Retinal pigment epithelial cell (primary cell): ENCODE measurements around the gene C12orf76.
A peak's percentile ranks its signal among the peaks of the same experiment; 100 is the strongest.

Source experiments
- DNase-seq: peaks from one replicate; pipeline ENCODE4 v3.0.0-alpha.2; 2010; ENCODE audit warnings: low read depth
- H3K4me3 ChIP-seq: 2 replicates; pipeline ENCODE4 v1.5.1; 2011; ENCODE audit warnings: mild to moderate bottlenecking, low read length, control low read depth, moderate library complexity
- TF ChIP-seq, protein P1 (sequence below): conservative IDR thresholded peaks from 2 replicates; pipeline ENCODE4 v1.5.1; 2011; ENCODE audit warnings: low read depth, low read length, control low read depth, inconsistent platforms

Gene C12orf76

DNA sequence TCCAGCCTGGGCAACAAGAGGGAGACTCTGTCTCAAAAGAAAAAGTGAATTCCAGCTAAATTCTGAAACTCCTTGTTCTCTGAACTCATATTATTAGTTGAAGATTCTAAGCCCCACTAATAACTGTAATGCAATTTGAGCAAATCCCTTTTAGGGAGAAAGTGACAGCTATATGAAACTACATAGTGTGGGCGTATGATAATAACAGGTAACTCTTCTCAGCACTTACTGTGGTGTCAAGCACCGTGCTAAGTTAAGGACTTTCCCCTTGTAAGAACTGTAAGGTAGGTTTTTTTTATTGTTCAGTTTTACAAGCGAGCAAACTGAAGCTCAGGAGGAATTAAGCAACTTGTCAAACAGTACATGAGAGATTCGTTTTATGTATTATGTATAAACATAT is 43.7 kb downstream of the C12orf76 start:
- no peak overlapping the region for H3K4me3 ChIP-seq
- no peak for DNase-seq
- TF ChIP-seq, protein P1, sequence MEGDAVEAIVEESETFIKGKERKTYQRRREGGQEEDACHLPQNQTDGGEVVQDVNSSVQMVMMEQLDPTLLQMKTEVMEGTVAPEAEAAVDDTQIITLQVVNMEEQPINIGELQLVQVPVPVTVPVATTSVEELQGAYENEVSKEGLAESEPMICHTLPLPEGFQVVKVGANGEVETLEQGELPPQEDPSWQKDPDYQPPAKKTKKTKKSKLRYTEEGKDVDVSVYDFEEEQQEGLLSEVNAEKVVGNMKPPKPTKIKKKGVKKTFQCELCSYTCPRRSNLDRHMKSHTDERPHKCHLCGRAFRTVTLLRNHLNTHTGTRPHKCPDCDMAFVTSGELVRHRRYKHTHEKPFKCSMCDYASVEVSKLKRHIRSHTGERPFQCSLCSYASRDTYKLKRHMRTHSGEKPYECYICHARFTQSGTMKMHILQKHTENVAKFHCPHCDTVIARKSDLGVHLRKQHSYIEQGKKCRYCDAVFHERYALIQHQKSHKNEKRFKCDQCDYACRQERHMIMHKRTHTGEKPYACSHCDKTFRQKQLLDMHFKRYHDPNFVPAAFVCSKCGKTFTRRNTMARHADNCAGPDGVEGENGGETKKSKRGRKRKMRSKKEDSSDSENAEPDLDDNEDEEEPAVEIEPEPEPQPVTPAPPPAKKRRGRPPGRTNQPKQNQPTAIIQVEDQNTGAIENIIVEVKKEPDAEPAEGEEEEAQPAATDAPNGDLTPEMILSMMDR: no peak

DNA sequence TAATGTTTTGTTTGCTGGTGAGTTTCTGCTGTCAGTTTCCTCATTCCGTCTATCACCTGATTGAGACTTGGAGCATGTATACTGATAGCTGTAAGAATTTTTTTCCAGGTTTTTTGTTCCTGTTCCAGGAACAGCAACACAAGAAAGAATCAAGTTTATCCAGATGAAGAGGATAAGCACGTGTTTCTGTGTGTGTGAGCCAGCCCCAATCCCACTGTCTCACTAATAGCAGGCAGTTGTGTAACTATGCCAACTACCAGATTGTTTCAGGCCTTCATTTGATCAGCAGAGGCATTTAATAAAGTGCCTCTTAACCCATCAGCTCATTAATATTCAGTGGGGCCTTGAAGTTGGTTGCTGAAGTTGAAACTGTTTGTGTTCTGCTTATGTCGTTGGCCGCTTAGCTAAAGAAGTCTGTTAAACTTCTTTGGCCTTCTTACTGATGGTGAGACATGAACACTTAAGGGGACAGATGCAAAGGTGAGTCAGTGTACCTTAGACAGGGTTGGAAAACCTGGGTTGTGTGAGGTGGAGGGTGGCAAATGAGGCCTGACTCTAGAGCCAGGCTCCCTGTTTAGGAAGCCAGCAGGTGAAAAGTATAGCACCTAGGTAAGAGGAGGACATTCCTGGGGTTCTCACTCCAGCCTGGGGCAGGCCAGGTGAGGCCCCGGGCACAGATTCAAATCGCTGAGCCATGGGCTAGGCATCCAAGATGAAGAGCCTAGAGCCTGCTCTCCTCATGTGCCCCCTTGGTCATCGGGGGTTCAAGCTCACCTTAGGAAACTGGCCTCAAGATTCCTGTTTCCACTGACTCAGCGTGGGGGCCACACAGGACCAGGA is 45.4 kb downstream of the C12orf76 start:
- DNase-seq: no peak
- TF ChIP-seq, protein P1: no peak
- H3K4me3 ChIP-seq: no peak overlapping the region

DNA sequence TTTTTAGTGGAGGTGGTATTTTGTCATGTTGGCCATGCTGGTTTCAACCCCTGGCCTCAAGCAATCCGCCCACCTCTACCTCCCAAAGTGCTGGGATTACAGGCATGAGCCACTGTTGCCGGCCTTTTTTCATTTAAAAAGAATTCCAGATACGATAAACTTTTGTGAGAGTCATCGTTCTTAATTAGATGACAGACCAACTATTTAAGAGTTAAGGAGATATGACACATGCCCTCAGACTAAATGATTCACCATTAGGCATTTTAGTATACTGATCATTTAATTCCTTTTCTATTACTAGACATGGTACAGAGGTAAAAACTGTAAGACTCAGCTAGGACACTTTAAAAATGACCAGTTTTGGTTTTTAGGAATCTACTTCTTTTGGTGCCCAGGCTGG is 46.7 kb downstream of the C12orf76 start:
- DNase-seq: no peak
- TF ChIP-seq, protein P1: no peak
- H3K4me3 ChIP-seq: no peak overlapping the region

DNA sequence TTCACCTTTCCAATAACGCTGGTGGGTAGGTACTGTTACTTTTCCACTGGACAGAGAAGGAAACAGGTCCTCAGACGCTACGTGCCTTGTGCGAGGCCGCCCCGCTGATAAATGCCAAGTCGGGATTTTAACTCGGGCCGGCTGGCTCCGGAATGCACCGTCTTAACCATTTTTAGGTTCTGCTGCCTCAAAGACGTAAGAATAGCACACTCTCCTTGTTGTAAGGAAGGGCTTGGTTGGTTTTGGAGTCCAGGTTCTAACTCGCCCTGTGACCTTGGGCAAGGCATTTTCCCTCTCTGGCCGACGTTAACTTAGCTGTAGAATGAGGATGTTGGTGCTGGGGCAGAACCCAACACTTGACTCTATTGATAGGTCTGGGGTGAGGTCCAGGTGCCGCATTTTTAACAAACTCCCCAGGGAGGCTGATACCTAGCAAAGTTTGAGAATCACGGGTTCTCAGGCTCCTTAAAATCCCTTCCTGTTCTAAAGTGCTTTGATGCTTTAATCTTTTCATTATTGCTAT is 48.3 kb downstream of the C12orf76 start:
- TF ChIP-seq, protein P1: no peak
- DNase-seq: no peak
- peak overlapping the region; percentile 80 for H3K4me3 ChIP-seq

DNA sequence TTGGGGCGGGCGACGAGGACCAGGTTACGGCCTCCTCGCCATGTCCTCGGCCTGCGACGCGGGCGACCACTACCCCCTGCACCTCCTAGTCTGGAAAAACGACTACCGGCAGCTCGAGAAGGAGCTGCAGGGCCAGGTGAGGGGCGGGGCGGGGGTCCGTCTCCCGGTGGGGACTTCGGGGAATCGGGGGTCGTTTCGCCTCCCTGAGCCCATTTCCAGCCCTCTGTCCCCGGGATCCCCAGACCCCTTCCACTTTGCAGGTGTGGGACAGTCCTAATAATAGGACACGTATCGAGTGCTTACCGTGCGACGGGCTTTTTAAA is 48.7 kb downstream of the C12orf76 start:
- peak overlapping the region; percentile 80 for H3K4me3 ChIP-seq
- no peak for DNase-seq
- TF ChIP-seq, protein P1: no peak

DNA sequence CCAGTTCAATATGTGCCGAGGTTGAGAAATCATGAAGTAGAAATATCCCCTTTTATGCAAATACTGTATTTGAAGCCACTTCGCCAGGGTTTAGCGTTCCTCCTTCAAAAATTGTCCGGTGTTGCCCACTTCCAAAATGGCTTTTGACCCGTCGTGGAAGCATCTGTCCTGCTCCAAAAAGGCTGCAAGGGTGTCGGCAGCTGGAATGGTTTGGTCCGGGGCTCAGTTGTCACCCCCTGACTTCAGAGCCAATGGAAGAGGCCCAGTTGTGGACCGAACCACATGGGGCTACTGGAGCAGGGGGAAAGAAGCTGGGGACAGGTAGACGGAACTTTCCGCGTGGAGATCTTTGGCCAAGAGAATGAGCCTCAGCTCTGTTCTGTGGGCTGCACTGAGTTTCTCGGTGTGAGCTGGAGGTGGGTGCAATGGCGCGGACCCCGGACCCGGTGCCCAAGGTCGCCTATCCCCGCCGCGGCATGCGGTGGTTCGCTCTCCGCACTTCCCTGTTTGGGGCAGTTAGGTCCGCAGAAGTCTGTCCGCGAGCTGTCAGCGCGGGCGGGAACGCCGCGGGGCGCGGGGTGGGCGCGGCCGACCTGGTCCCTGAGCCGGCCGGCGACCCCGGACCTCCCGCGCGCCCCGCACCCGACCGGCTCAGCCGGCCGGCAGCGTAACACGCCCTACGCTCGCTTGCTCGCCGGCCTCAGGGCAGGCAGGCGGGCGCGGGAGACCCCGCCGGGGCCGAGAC is 49.2 kb downstream of the C12orf76 start, which contains the start of gene ANKRD13A:
ANKRD13A (plus strand) TSS at position 527 of the 745 bp plus-strand sequence. CDS start 259 bp downstream, outside the sequence.
- H3K4me3 ChIP-seq: peak within 1 kb of the TSS; percentile 80

More for the DNA sequence above, 49.2 kb downstream of the C12orf76 start, which contains the start of gene ANKRD13A:
- peak; percentile 78 for DNase-seq
- TF ChIP-seq, protein P1: no peak
